ENCODE data around the gene ETNK2. TPM values are rescaled to one million over a fixed set of nuclear protein-coding genes. Genes with fewer than 3 reads are reported as not detected.

The ETNK2 gene
- total and polyA plus RNA-seq, 2 experiments from 2014 or later = 51.1 to 71.9 TPM

DNA sequence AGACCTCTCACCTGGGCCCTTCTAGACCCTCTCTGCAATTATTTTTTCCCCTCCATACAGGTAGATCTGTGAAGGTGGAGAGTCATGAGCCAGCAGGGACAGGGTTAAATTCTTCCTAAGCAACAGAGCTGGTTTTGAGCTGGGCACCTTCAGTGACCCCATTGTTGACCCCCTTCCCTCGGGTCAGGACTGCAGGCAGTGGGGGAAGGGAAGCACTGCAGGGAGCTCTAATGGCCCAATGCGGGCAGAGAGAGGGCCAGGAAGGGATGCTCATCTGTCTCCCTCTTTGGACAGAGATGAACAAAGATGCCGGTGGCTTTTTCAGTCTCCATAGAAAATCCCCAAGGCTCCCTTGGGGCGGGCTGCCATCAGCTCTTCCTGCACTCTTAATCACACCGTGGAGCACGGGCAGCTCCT lies 57.5 kb downstream of the ETNK2 start:
- Histone ChIP-seq H3K4me2 (no peak overlapping the region), H3K4me1 (ENCODE audit: insufficient read depth) (peaks cover 24% of the 10 kb centered on the region), H3K36me3 (replicated peaks; ENCODE audit: insufficient read depth, low read depth) (no peaks in the 10 kb centered on the region), H3K27ac (peak overlapping the region; percentile 93), H3K79me2 (peaks cover 92% of the 10 kb centered on the region), H3K9me3 (ENCODE audit: low read depth) (no peaks in the 10 kb centered on the region), H4K20me1 (ENCODE audit: insufficient read depth, poor library complexity, severe bottlenecking) (no peaks in the 10 kb centered on the region), H3K4me3 (no peak overlapping the region), H3K27me3 (no peaks in the 10 kb centered on the region), H3K9me2 (replicated peaks; ENCODE audit: insufficient read depth) (no peaks in the 10 kb centered on the region), H2AFZ (no peak overlapping the region)
- TF ChIP-seq, protein P1, sequence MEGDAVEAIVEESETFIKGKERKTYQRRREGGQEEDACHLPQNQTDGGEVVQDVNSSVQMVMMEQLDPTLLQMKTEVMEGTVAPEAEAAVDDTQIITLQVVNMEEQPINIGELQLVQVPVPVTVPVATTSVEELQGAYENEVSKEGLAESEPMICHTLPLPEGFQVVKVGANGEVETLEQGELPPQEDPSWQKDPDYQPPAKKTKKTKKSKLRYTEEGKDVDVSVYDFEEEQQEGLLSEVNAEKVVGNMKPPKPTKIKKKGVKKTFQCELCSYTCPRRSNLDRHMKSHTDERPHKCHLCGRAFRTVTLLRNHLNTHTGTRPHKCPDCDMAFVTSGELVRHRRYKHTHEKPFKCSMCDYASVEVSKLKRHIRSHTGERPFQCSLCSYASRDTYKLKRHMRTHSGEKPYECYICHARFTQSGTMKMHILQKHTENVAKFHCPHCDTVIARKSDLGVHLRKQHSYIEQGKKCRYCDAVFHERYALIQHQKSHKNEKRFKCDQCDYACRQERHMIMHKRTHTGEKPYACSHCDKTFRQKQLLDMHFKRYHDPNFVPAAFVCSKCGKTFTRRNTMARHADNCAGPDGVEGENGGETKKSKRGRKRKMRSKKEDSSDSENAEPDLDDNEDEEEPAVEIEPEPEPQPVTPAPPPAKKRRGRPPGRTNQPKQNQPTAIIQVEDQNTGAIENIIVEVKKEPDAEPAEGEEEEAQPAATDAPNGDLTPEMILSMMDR (IDR thresholded peaks at IDR 0.05; ENCODE audit: poor library complexity) = no peak
- TF ChIP-seq EZH2phosphoT487 (IDR thresholded peaks at IDR 0.05; ENCODE audit: low read depth, severe bottlenecking, unreplicated experiment) = no peak
- no peak for TF ChIP-seq EZH2 (IDR thresholded peaks at IDR 0.05; ENCODE audit: borderline replicate concordance)
- no peak for DNase-seq (ENCODE audit: low spot score)
- WGBS (ENCODE audit: low lambda C conversion rate, missing lambda C conversion rate) = 35% methylated on average over 6 of the region's 6 CpGs

- H4K20me1 ChIP-seq (ENCODE audit: insufficient read depth, poor library complexity, severe bottlenecking) = no peaks in the 10 kb centered on the region
- no peak overlapping the region for H2AFZ ChIP-seq
- peak overlapping the region; percentile 93 for H3K27ac ChIP-seq
- no peak for DNase-seq (ENCODE audit: low spot score)
- H3K4me1 ChIP-seq (ENCODE audit: insufficient read depth) = peaks cover 29% of the 10 kb centered on the region
- peak overlapping the region; percentile 66 for H3K4me2 ChIP-seq
- no peaks in the 10 kb centered on the region for H3K36me3 ChIP-seq (replicated peaks; ENCODE audit: insufficient read depth, low read depth)
- TF ChIP-seq EZH2phosphoT487 (IDR thresholded peaks at IDR 0.05; ENCODE audit: low read depth, severe bottlenecking, unreplicated experiment) (no peak), EZH2 (IDR thresholded peaks at IDR 0.05; ENCODE audit: borderline replicate concordance) (no peak)
- TF ChIP-seq, protein P1 (IDR thresholded peaks at IDR 0.05; ENCODE audit: poor library complexity) = no peak
- no peaks in the 10 kb centered on the region for H3K9me3 ChIP-seq (ENCODE audit: low read depth)
- no peaks in the 10 kb centered on the region for H3K9me2 ChIP-seq (replicated peaks; ENCODE audit: insufficient read depth)
- no peak overlapping the region for H3K4me3 ChIP-seq
- peaks cover 91% of the 10 kb centered on the region for H3K79me2 ChIP-seq
- WGBS (ENCODE audit: low lambda C conversion rate, missing lambda C conversion rate) = 39% methylated on average over 2 of the region's 2 CpGs
- no peaks in the 10 kb centered on the region for H3K27me3 ChIP-seq
Observed at GRCh38 chr1:204093781-204094180, 58.1 kb downstream of the ETNK2 start.

- H3K4me2 ChIP-seq = peak overlapping the region; percentile 66
- no peaks in the 10 kb centered on the region for H3K36me3 ChIP-seq (replicated peaks; ENCODE audit: insufficient read depth, low read depth)
- peaks cover 33% of the 10 kb centered on the region for H3K4me1 ChIP-seq (ENCODE audit: insufficient read depth)
- DNase-seq (ENCODE audit: low spot score) = peak; percentile 77
- H2AFZ ChIP-seq = no peak overlapping the region
- H3K9me2 ChIP-seq (replicated peaks; ENCODE audit: insufficient read depth) = no peaks in the 10 kb centered on the region
- H3K27ac ChIP-seq = peak overlapping the region; percentile 93
- H3K79me2 ChIP-seq = peaks cover 91% of the 10 kb centered on the region
- no peaks in the 10 kb centered on the region for H4K20me1 ChIP-seq (ENCODE audit: insufficient read depth, poor library complexity, severe bottlenecking)
- WGBS (ENCODE audit: low lambda C conversion rate, missing lambda C conversion rate) = 61% methylated on average over 4 of the region's 4 CpGs
- TF ChIP-seq, protein P1 (IDR thresholded peaks at IDR 0.05; ENCODE audit: poor library complexity) = no peak
- TF ChIP-seq EZH2 (IDR thresholded peaks at IDR 0.05; ENCODE audit: borderline replicate concordance) (no peak), EZH2phosphoT487 (IDR thresholded peaks at IDR 0.05; ENCODE audit: low read depth, severe bottlenecking, unreplicated experiment) (no peak)
- H3K9me3 ChIP-seq (ENCODE audit: low read depth) = no peaks in the 10 kb centered on the region
- no peak overlapping the region for H3K4me3 ChIP-seq
- no peaks in the 10 kb centered on the region for H3K27me3 ChIP-seq
Observed at GRCh38 chr1:204093421-204093717, 58.5 kb downstream of the ETNK2 start.
